Measurements from ENCODE around the gene TPCN1.

Gene TPCN1

GRCh38 chr12:113242560-113242959 is 21.3 kb downstream of the TPCN1 start:
- DNase-seq = no peak

- DNase-seq = no peak
These were observed 22.8 kb downstream of the TPCN1 start for GRCh38 chr12:113244047-113244460.

DNA sequence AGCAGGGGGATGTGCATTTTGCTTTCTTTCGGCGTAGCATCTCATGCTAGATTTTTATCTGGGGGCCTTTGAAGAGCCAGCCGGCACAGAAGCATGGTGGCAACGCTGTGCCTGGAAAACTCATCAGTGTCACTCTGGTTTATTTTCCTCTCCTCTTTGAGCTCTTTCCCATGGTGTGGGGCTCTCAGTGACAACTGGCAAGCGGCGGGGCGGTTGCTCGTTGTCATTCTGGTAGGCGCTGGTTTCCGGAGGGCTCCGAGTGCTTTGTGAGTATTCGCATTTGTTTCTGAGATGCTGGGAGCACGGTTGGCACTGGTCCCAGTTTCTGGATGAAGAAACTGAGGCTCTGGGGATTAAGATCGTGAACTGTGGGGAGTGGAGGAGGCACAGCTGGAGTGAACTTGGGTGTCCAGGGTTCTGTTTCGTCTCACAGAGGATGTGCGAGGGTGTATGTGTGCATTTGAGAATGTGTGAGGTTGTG is 23.3 kb downstream of the TPCN1 start:
- no peak for DNase-seq

GRCh38 chr12:113245695-113246477 is 24.6 kb downstream of the TPCN1 start:
- DNase-seq = no peak

- DNase-seq = no peak
These were observed 25.3 kb downstream of the TPCN1 start for GRCh38 chr12:113246478-113247122.

GRCh38 chr12:113247123-113248050 is 26.1 kb downstream of the TPCN1 start:
- DNase-seq = no peak

DNA sequence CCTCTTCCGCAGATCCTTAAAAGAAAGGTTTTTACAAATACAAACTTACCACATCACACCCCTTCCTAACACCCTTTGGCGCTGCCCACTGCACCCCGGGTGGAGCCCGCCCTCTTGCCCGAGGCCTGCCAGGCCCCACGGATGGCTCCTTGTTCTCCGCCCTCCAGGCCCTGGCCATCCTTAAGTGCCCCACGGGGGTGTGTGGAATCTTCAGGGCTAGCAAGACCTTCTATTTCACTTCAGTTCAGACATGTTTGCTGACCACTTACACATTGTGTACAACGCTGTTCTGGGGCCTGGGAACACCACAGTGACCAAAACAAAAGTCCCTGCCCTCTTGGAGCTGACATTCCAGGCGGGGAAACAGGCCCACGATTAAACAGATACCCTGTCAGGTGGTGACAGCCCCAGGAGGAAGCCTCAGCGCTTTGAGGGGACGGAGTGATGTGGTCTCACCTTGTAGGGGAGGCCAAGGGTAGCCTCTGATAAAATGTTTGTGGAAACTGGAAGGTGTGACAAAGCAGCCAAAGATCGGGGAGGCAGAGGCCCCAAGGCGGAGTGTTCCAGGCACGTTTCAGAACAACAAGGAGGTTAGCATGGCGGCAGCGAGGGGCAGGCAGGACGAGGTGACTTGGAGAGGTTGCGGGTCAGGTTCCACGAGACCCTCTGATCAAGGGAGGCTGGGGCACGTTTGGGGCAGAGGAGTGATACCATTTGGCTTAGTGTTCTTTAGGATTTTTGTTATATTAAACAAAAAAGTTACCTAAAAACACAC is 27.0 kb downstream of the TPCN1 start:
- DNase-seq = no peak

- DNase-seq = no peak
These were observed 27.7 kb downstream of the TPCN1 start for GRCh38 chr12:113248842-113249435.

DNA sequence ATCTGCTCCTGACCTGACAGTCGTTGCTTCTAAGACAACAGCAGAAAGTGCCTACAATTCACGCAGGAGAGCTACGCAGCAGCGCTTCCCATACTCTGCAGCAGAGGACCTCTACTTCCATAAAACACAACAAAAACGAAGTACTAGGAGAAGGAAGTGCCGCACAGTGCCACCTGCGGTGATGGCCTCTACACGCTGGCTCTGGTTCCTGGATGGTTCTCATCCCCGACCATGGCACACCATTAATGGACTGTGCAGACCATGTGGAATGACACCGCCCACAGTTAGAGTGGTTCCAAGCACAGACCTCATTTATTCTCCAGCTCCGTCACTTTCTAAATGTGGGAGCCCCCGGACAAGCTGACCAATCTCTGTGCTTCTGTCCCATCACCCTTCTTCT is 28.3 kb downstream of the TPCN1 start:
- DNase-seq = no peak

DNA sequence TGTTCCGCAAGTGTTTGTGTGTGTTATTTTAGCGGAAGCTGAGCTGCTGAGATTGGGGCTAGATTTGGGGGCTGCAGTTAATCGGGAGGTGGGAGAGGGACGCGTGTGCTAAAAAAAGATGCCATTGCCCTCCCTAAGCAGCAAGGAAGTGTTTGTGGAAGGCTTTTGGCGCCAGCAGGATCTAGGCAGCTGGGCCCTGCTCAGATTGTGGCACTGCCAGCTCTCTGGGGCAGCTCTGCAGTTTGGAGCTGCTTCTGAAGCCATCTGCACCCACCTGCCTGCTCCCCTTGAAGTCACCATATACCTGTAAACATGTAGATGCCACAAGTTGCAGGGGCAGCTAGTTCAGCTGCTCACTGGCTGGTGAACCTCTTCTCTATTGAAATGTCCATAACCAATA is 28.8 kb downstream of the TPCN1 start:
- no peak for DNase-seq

DNA sequence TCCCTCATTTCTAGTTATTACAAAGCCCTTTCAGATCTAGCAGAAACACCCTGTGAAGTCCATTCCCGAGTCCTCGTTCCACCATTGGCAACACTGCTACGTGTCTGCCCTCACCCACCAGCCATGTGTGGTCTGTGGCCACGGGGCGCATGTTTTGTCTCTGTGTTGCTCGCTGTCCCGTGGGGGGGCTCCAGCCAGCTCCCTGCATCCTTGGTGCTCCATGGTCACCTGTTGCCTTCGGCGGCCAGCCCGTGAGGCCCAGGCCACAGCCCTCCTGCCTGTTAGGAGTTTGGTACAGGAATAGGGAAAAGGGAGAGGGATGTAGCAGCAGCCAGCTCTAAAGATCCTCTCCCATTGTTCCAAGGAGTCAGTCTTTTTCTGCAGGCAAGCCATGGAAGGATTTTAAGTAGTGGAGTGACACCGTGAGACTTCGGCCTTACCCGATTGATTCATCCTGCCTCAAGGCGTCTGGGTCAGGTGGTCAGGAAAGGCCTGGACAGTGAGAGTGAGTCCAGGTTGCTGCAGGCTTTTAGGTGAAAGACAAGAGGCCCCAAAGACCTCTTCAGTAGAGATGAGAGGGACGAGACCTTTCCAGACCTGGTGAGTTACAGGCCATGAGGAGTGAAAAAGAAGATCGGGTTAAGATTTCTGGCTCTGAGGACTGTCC is 30.3 kb downstream of the TPCN1 start:
- no peak for DNase-seq

DNA sequence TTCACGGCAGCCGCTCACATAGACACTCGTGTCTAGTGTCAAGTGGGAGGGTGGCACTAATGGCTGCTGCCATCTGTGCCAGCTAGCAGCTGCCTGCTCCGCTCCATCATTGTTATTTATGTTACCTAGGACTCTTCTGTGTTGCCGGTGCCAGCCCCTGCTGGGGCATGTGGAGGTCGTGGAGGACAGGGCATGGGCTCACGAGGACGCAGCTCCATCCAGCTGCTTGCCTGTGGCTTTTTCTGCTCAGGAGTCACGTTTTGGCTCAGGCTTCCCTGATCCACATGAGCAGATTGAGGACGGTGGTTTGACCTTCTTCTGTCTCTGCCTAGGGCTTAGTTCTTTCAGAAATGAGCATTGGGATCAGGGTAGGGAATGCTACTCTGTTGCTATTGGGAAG is 31.2 kb downstream of the TPCN1 start:
- no peak for DNase-seq

DNA sequence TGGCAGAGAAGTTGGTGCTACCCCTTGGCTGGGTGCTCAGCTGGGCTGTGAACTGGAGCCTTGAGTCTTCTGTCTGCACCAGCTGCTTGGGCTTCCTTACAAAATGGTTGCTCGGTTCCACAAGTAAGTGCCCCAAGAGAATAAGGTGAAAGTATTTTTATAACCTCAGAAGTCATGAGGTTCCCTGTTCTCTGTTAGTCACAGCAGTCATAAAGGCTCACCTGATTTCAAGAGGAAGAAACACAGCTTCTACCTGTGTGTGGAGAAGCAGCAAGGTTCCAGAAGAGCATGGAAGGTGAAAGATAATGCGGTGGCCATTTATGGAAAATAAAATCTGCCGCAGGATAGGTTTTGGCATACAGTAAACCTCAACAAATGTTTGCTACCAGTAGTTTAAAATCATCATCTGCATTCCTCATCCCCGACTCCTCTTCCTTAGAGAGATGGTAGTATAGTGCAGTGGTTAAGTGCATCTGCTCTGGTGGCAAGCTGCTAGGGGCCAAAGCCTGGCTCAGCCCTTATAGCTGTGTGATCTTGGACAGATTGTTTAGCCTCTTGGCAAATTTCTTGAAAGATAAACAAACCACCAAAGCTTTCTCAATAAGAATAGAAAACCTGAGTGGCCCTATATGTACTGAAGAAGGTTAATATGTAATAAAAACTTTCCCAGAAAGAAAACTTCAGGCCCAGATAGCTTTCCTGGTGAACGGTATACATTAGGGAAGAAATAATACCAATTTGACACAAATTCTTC is 32.4 kb downstream of the TPCN1 start:
- DNase-seq = no peak

- no peak for DNase-seq
These were observed 33.0 kb downstream of the TPCN1 start for GRCh38 chr12:113254298-113254697.

DNA sequence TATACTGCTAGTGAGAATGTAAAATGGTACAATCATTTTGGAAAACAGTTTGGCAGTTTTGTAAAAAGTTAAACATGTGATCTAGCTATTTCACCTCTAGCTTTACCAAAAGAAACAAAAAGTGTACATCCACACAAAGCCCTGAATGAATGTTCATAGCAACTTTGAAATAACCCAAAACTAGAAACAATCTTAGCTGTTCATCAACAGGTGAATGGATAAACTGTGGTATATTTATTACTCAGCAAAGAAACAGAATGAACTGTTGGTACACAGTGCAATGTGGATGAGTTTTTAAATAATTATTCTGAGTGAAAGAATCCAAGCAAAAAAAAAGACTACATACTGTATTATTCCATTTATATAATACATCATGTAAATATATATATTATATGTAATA is 36.3 kb downstream of the TPCN1 start:
- DNase-seq = no peak

GRCh38 chr12:113260127-113260526 is 38.9 kb downstream of the TPCN1 start:
- DNase-seq = no peak

DNA sequence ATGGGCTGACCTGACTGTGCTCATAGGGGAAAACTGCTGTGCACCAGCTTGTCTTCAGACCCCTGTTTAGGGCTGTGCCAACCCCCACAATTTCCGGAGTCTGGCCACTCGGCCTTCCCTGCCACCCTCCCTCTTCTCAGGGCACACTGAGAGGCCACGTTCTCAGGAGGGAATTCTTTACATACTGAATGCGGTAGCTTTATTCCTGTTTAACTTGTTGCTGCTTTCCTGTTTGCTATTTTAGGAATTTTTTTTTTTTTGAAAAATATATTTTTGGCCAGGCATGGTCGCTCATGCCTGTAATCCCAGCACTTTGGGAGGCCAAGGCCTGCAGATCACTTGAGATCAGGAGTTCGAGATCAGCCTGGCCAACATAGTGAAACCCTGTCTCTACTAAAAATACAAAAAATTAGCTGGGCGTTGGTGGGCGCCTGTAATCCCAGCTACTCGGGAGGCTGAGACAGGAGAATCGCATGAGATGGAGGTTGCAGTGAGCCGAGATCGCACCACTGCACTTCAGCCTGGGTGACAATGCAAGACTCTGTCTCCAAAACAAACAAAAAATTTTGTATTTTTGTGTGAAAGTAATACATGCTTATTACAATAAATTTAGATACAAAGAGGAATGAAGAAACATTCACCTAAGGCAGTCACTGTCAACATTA is 39.5 kb downstream of the TPCN1 start:
- no peak for DNase-seq

DNA sequence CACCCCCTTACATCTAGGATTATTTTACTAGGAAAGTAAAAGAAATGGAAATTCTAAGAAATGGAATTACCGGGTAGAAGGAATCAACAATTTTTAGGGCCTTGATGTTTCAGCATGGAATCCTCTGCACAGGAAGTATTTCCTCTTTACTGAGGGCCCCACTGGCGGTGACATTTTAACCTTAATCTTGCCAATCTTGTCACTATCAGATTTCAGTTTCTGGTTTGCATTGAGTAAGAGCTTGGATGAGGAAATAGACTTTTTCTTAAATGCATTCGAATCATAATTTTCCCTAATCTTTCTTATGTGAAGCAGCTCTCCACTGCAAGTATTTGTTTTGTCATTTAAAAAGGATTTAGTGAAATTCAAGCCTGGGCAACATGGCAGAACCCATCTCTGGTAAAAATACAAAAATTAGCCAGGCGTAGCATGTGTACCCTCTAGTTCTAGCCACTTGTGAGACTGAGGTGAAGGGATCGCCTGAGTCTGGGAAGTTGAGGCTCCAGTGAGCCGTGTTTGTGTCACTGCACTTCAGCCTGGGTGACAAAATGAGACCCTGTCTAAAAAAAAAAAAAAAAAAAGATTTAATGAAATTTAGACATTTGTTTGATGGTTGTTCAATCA is 40.7 kb downstream of the TPCN1 start:
- no peak for DNase-seq

DNA sequence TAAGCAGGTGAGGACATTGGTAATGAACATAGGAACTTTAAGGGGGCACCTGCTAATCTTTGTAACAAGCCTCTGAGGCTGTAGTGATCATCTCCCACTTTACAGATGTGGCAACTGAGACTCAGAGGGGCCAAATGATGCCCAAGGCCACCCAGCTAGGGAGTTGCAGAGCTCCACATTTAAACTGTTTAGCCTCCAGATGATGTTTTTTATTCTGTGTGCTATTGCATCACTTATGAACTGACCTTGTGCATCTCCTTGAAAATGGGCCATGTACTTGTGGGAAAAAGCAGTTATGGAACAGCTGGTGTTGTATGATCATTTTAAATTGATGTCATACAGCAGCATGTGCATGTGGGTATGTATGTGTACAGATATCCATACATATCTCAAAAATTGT is 41.4 kb downstream of the TPCN1 start:
- no peak for DNase-seq
